T-helper 2 cell treated with Interferon-gamma antibody and Interleukin-4, amounts not matched to agents 5 μg/mL and 100 μg/mL, for 36 hours (primary cell): ENCODE results near the gene PAF1.
A peak's percentile ranks its signal among the peaks of the same experiment; 100 is the strongest.

Source experiments
- DNase-seq: peaks from one replicate; pipeline ENCODE4 v3.0.0; 2021; ENCODE audit warnings: low spot score
- H3K27ac Mint-ChIP-seq: one replicate; pipeline ENCODE4 v1.8.0; 2021; ENCODE audit warnings: mild to moderate bottlenecking, mixed read lengths
- H3K27me3 Mint-ChIP-seq: one replicate; pipeline ENCODE4 v1.8.0; 2021; ENCODE audit warnings: low read depth, mixed read lengths
- H3K36me3 Mint-ChIP-seq: one replicate; pipeline ENCODE4 v1.8.0; 2021; ENCODE audit warnings: low read depth, mixed read lengths
- H3K4me1 Mint-ChIP-seq: one replicate; pipeline ENCODE4 v1.8.0; 2021; ENCODE audit warnings: low read depth, mixed read lengths
- H3K4me3 Mint-ChIP-seq: one replicate; pipeline ENCODE4 v1.8.0; 2022; ENCODE audit warnings: mild to moderate bottlenecking, moderate library complexity, mixed read lengths
- H3K9me3 Mint-ChIP-seq: one replicate; pipeline ENCODE4 v1.8.0; 2021; ENCODE audit warnings: mixed read lengths

PAF1 gene

GRCh38 chr19:39425744-39426143 lies 34.8 kb upstream of the PAF1 start:
- no peak overlapping the region for H3K4me3 Mint-ChIP-seq
- peaks cover 19% of the 10 kb centered on the region for H3K36me3 Mint-ChIP-seq
- no peak for DNase-seq
- peaks cover 3% of the 10 kb centered on the region for H3K4me1 Mint-ChIP-seq
- H3K9me3 Mint-ChIP-seq = no peaks in the 10 kb centered on the region
- no peaks in the 10 kb centered on the region for H3K27me3 Mint-ChIP-seq
- no peak overlapping the region for H3K27ac Mint-ChIP-seq

- Mint-ChIP-seq H3K9me3 (no peaks in the 10 kb centered on the region), H3K4me1 (no peaks in the 10 kb centered on the region), H3K4me3 (no peak overlapping the region), H3K27me3 (no peaks in the 10 kb centered on the region), H3K36me3 (peaks cover 19% of the 10 kb centered on the region), H3K27ac (no peak overlapping the region)
- no peak for DNase-seq
Measured at GRCh38 chr19:39424934-39425333, 34.0 kb upstream of the PAF1 start.

GRCh38 chr19:39423258-39424086 lies 32.6 kb upstream of the PAF1 start:
- no peak overlapping the region for H3K4me3 Mint-ChIP-seq
- no peaks in the 10 kb centered on the region for H3K27me3 Mint-ChIP-seq
- no peak overlapping the region for H3K27ac Mint-ChIP-seq
- DNase-seq = no peak
- H3K36me3 Mint-ChIP-seq = peaks cover 25% of the 10 kb centered on the region
- no peaks in the 10 kb centered on the region for H3K4me1 Mint-ChIP-seq
- no peaks in the 10 kb centered on the region for H3K9me3 Mint-ChIP-seq

GRCh38 chr19:39422020-39422419 lies 31.1 kb upstream of the PAF1 start:
- no peaks in the 10 kb centered on the region for H3K9me3 Mint-ChIP-seq
- H3K36me3 Mint-ChIP-seq = peaks cover 27% of the 10 kb centered on the region
- H3K4me1 Mint-ChIP-seq = no peaks in the 10 kb centered on the region
- no peak for DNase-seq
- H3K27ac Mint-ChIP-seq = no peak overlapping the region
- H3K27me3 Mint-ChIP-seq = no peaks in the 10 kb centered on the region
- H3K4me3 Mint-ChIP-seq = no peak overlapping the region

GRCh38 chr19:39420769-39421168 lies 29.9 kb upstream of the PAF1 start:
- DNase-seq = no peak
- no peaks in the 10 kb centered on the region for H3K4me1 Mint-ChIP-seq
- no peaks in the 10 kb centered on the region for H3K9me3 Mint-ChIP-seq
- H3K36me3 Mint-ChIP-seq = peaks cover 26% of the 10 kb centered on the region
- H3K27me3 Mint-ChIP-seq = no peaks in the 10 kb centered on the region
- H3K4me3 Mint-ChIP-seq = no peak overlapping the region
- no peak overlapping the region for H3K27ac Mint-ChIP-seq

- no peaks in the 10 kb centered on the region for H3K9me3 Mint-ChIP-seq
- no peak for DNase-seq
- H3K27ac Mint-ChIP-seq = no peak overlapping the region
- H3K27me3 Mint-ChIP-seq = no peaks in the 10 kb centered on the region
- H3K36me3 Mint-ChIP-seq = peaks cover 21% of the 10 kb centered on the region
- H3K4me1 Mint-ChIP-seq = peaks cover 7% of the 10 kb centered on the region
- H3K4me3 Mint-ChIP-seq = no peak overlapping the region
Measured at GRCh38 chr19:39419003-39419402, 28.1 kb upstream of the PAF1 start.

- Mint-ChIP-seq H3K27ac (no peak overlapping the region), H3K4me1 (peaks cover 11% of the 10 kb centered on the region), H3K4me3 (no peak overlapping the region), H3K36me3 (peaks cover 14% of the 10 kb centered on the region), H3K9me3 (no peaks in the 10 kb centered on the region), H3K27me3 (no peaks in the 10 kb centered on the region)
- DNase-seq = no peak
Measured at GRCh38 chr19:39417463-39418181, 26.7 kb upstream of the PAF1 start.

GRCh38 chr19:39416152-39417120 lies 25.5 kb upstream of the PAF1 start:
- H3K27me3 Mint-ChIP-seq = peaks cover 4% of the 10 kb centered on the region
- H3K27ac Mint-ChIP-seq = no peak overlapping the region
- H3K4me1 Mint-ChIP-seq = peaks cover 17% of the 10 kb centered on the region
- DNase-seq = no peak
- no peak overlapping the region for H3K4me3 Mint-ChIP-seq
- no peaks in the 10 kb centered on the region for H3K9me3 Mint-ChIP-seq
- H3K36me3 Mint-ChIP-seq = peaks cover 15% of the 10 kb centered on the region

GRCh38 chr19:39415111-39416046 lies 24.5 kb upstream of the PAF1 start:
- H3K4me3 Mint-ChIP-seq = no peak overlapping the region
- peaks cover 4% of the 10 kb centered on the region for H3K27me3 Mint-ChIP-seq
- peaks cover 27% of the 10 kb centered on the region for H3K4me1 Mint-ChIP-seq
- H3K27ac Mint-ChIP-seq = no peak overlapping the region
- H3K9me3 Mint-ChIP-seq = no peaks in the 10 kb centered on the region
- DNase-seq = no peak
- H3K36me3 Mint-ChIP-seq = peaks cover 23% of the 10 kb centered on the region

- H3K27me3 Mint-ChIP-seq = peaks cover 4% of the 10 kb centered on the region
- peak overlapping the region; percentile 88 for H3K4me3 Mint-ChIP-seq
- H3K36me3 Mint-ChIP-seq = peaks cover 24% of the 10 kb centered on the region
- no peak for DNase-seq
- no peaks in the 10 kb centered on the region for H3K9me3 Mint-ChIP-seq
- peak overlapping the region; percentile 88 for H3K27ac Mint-ChIP-seq
- peaks cover 30% of the 10 kb centered on the region for H3K4me1 Mint-ChIP-seq
Measured at GRCh38 chr19:39413911-39414608, 23.2 kb upstream of the PAF1 start.

GRCh38 chr19:39413272-39413910 lies 22.5 kb upstream of the PAF1 start:
- H3K9me3 Mint-ChIP-seq = no peaks in the 10 kb centered on the region
- H3K4me3 Mint-ChIP-seq = peak overlapping the region; percentile 88
- DNase-seq = no peak
- peaks cover 30% of the 10 kb centered on the region for H3K4me1 Mint-ChIP-seq
- H3K27me3 Mint-ChIP-seq = peaks cover 4% of the 10 kb centered on the region
- H3K27ac Mint-ChIP-seq = peak overlapping the region; percentile 94
- peaks cover 28% of the 10 kb centered on the region for H3K36me3 Mint-ChIP-seq

GRCh38 chr19:39412867-39413271 lies 22.0 kb upstream of the PAF1 start:
- DNase-seq = no peak
- H3K27ac Mint-ChIP-seq = peak overlapping the region; percentile 94
- H3K36me3 Mint-ChIP-seq = peaks cover 33% of the 10 kb centered on the region
- H3K4me3 Mint-ChIP-seq = peak overlapping the region; percentile 85
- no peaks in the 10 kb centered on the region for H3K9me3 Mint-ChIP-seq
- H3K27me3 Mint-ChIP-seq = peaks cover 4% of the 10 kb centered on the region
- H3K4me1 Mint-ChIP-seq = peaks cover 30% of the 10 kb centered on the region
